CD4-positive, alpha-beta T cell (primary cell): ENCODE data around the gene ATXN7L3. TPM values are rescaled to one million over a fixed set of nuclear protein-coding genes. Genes with fewer than 3 reads are reported as not detected.
A peak's percentile ranks its signal among the peaks of the same experiment; 100 is the strongest.

ENCODE experiments used
- ATAC-seq: fragments of 200-7000 bp; cut with Tn5 transposase; one replicate; pipeline ENCODE4 v1.10.0; 2022; ENCODE audit warnings: mild to moderate bottlenecking; ENCODE audit not compliant: poor library complexity
- CTCF ChIA-PET: fragments of 350-600 bp; sonication (Branson Sonifier 250); formaldehyde crosslinking; loops from one replicate; lab custom pipeline; 2021; ENCODE audit warnings: antibody characterized with exemption, inconsistent platforms; lab: Charles Lee
- POLR2A ChIA-PET: fragments of 350-600 bp; sonication (Branson Sonifier 250); formaldehyde crosslinking; loops from one replicate; lab custom pipeline; 2021; ENCODE audit warnings: antibody characterized with exemption, inconsistent platforms; lab: Charles Lee
- DNase-seq, 14 experiments: peaks; one replicate each; pipeline ENCODE4 v3.0.0-alpha.2; 2013 to 2020; ENCODE audit warnings: mixed read lengths in 2 of 14
- H3K27ac ChIP-seq, 2 donors: one replicate each; pipeline versions ENCODE4 v1.5.1 to v1.7.0; 2013; ENCODE audit warnings: low read length in 2 of 2, low read depth in 1 of 2, mild to moderate bottlenecking in 1 of 2
- H3K27me3 ChIP-seq, 2 experiments: 1 replicate in 1 of 2; 2 replicates in 1 of 2; pipeline versions ENCODE4 v1.6.1 to v1.7.0; 2013; ENCODE audit warnings: low read length in 2 of 2, control low read depth in 1 of 2, mild to moderate bottlenecking in 1 of 2, moderate library complexity in 1 of 2; ENCODE audit not compliant: insufficient read depth in 2 of 2, control insufficient read depth in 1 of 2
- H3K36me3 ChIP-seq: one replicate; pipeline ENCODE4 v1.6.1; 2013; ENCODE audit warnings: low read length, control low read depth; ENCODE audit not compliant: insufficient read depth
- H3K4me1 ChIP-seq: one replicate; pipeline ENCODE4 v1.6.1; 2013; ENCODE audit warnings: low read length, control low read depth; ENCODE audit not compliant: insufficient read depth
- H3K4me3 ChIP-seq: one replicate; pipeline ENCODE4 v1.5.1; 2013; ENCODE audit warnings: mild to moderate bottlenecking, low read length, moderate library complexity
- H3K9me3 ChIP-seq, 2 experiments: 1 replicate in 1 of 2; 2 replicates in 1 of 2; pipeline versions ENCODE4 v1.6.1 to v1.7.0; 2013; ENCODE audit warnings: low read length in 2 of 2, mild to moderate bottlenecking in 2 of 2, control low read depth in 1 of 2, moderate library complexity in 1 of 2; ENCODE audit not compliant: control insufficient read depth in 1 of 2, insufficient read depth in 1 of 2
- H3K27ac Mint-ChIP-seq: one replicate; pipeline ENCODE4 v1.8.0; 2020; ENCODE audit warnings: mixed read lengths
- H3K27me3 Mint-ChIP-seq: one replicate; pipeline ENCODE4 v1.8.0; 2021; ENCODE audit warnings: mixed read lengths
- H3K36me3 Mint-ChIP-seq: one replicate; pipeline ENCODE4 v1.8.0; 2021; ENCODE audit warnings: low read depth, mixed read lengths
- H3K4me1 Mint-ChIP-seq: one replicate; pipeline ENCODE4 v1.8.0; 2021; ENCODE audit warnings: low read depth, mixed read lengths
- H3K4me3 Mint-ChIP-seq: one replicate; pipeline ENCODE4 v1.8.0; 2020; ENCODE audit warnings: mild to moderate bottlenecking, mixed read lengths
- H3K9me3 Mint-ChIP-seq: one replicate; pipeline ENCODE4 v1.8.0; 2020; ENCODE audit warnings: mixed read lengths
- CTCF ChIP-seq: fragments of 200-600 bp; IDR thresholded peaks from one replicate; pipeline ENCODE4 v1.8.0; 2022; ENCODE audit warnings: antibody characterized with exemption, mild to moderate bottlenecking
- intact Hi-C, 2 experiments: fragments of 100-400 bp; cut with DNase I in 1 of 2; cut with micrococcal nuclease in 1 of 2; formaldehyde crosslinking; loops; one replicate each; pipeline versions ENCODE4 v1.15.1 to v1.9.0; 2023 to 2025; cut with DNase I, micrococcal nuclease
- total RNA-seq, 174 experiments: library from RNA in 2 of 174; stranded (reverse) in 2 of 174; gene quantifications; one replicate each; pipeline ENCODE4 v1.2.3 and lab custom pipeline; 2021 to 2026

The ATXN7L3 gene
- total RNA-seq, 2 experiments from 2014 or later: 85.2 to 99.2 TPM

- Histone ChIP-seq H3K27me3 (no peaks in the 10 kb centered on the region), H3K4me1 (peaks cover 54% of the 10 kb centered on the region), H3K36me3 (peaks cover 50% of the 10 kb centered on the region), H3K9me3 (no peaks in the 10 kb centered on the region), H3K27ac (peak overlapping the region in 1 of 2 donors; percentile 1), H3K4me3 (no peak overlapping the region)
- Mint-ChIP-seq H3K9me3 (no peaks in the 10 kb centered on the region), H3K4me1 (peaks cover 35% of the 10 kb centered on the region), H3K4me3 (no peak overlapping the region), H3K27me3 (no peaks in the 10 kb centered on the region), H3K36me3 (peaks cover 57% of the 10 kb centered on the region), H3K27ac (no peak overlapping the region)
- CTCF ChIA-PET: interaction anchor here (0.8 kb wide), 1 partner anchor 125 kb away, joined by 4 read pairs; no protein-coding TSS in a partner anchor
- intact Hi-C loops: no loop called here
- POLR2A ChIA-PET: interaction anchor here (1.2 to 3.1 kb wide), 4 partner anchors 10 to 120 kb away, joined by 4 to 21 read pairs (median 8); partner anchors contain the start of gene UBTF
- TF ChIP-seq CTCF: no peak
- no peak for DNase-seq
- ATAC-seq: no peak
Observed at GRCh38 chr17:44206825-44207155, 7.1 kb upstream of the ATXN7L3 start.

GRCh38 chr17:44205962-44206824, 6.5 kb upstream of the ATXN7L3 start:
- Mint-ChIP-seq H3K36me3 (peaks cover 51% of the 10 kb centered on the region), H3K4me1 (peaks cover 38% of the 10 kb centered on the region), H3K27me3 (no peaks in the 10 kb centered on the region), H3K9me3 (no peaks in the 10 kb centered on the region), H3K4me3 (peak overlapping the region; percentile 34), H3K27ac (peak overlapping the region; percentile 44)
- ATAC-seq (no peak), DNase-seq (peak in 2 of 14 experiments; percentile 39 to 47)
- POLR2A ChIA-PET: interaction anchor here (1.2 to 3.1 kb wide), 4 partner anchors 11 to 121 kb away, joined by 4 to 21 read pairs (median 8); partner anchors contain the start of gene UBTF
- CTCF ChIA-PET: interaction anchor here (0.8 kb wide), 1 partner anchor 125 kb away, joined by 4 read pairs; no protein-coding TSS in a partner anchor
- peak overlapping the region in 1 of 2 donors; percentile 1 for H3K27ac ChIP-seq
- intact Hi-C loops: no loop called here
- no peak overlapping the region for H3K4me3 ChIP-seq
- peaks cover 49% of the 10 kb centered on the region for H3K4me1 ChIP-seq
- H3K36me3 ChIP-seq: peaks cover 44% of the 10 kb centered on the region
- H3K27me3 ChIP-seq: no peaks in the 10 kb centered on the region
- H3K9me3 ChIP-seq: no peaks in the 10 kb centered on the region
- peak; percentile 12 for TF ChIP-seq CTCF

GRCh38 chr17:44204441-44204882, 4.8 kb upstream of the ATXN7L3 start:
- no peaks in the 10 kb centered on the region for H3K27me3 ChIP-seq
- Mint-ChIP-seq H3K27ac (no peak overlapping the region), H3K36me3 (peaks cover 40% of the 10 kb centered on the region), H3K9me3 (no peaks in the 10 kb centered on the region), H3K4me3 (no peak overlapping the region), H3K4me1 (peaks cover 37% of the 10 kb centered on the region), H3K27me3 (no peaks in the 10 kb centered on the region)
- ChIA-PET CTCF (interaction anchor here (0.7 to 2.1 kb wide), 5 partner anchors 14 to 145 kb away, joined by 3 to 9 read pairs (median 4); partner anchors contain the start of gene UBTF), POLR2A (interaction anchor here (1.4 to 8.5 kb wide), 4 partner anchors 16 to 145 kb away, joined by 5 to 181 read pairs (median 6); partner anchors contain the start of genes SLC25A39, TMUB2 and UBTF)
- peaks cover 39% of the 10 kb centered on the region for H3K4me1 ChIP-seq
- DNase-seq (peak in 1 of 14 experiments; percentile 29), ATAC-seq (no peak)
- H3K9me3 ChIP-seq: no peaks in the 10 kb centered on the region
- no peak overlapping the region for H3K4me3 ChIP-seq
- H3K36me3 ChIP-seq: peaks cover 32% of the 10 kb centered on the region
- no peak for TF ChIP-seq CTCF
- no peak overlapping the region for H3K27ac ChIP-seq
- intact Hi-C loops: loop anchor here in 1 of 2 experiments (5.0 kb wide), 2 partner anchors 62 to 137 kb away; partner anchors contain the start of genes HROB and LSM12
